Islet precursor cell (in vitro differentiated cells): ENCODE data around the gene FOXK1.
"Not testable (repeated sequence)": the region's sequence is repeated elsewhere in the genome, so short reads cannot be mapped to it uniquely, and the experiment has no call there.

ENCODE experiments used
- DNase-seq: peaks from one replicate; pipeline ENCODE4 v3.0.0-alpha.2; 2018

The FOXK1 gene

DNA sequence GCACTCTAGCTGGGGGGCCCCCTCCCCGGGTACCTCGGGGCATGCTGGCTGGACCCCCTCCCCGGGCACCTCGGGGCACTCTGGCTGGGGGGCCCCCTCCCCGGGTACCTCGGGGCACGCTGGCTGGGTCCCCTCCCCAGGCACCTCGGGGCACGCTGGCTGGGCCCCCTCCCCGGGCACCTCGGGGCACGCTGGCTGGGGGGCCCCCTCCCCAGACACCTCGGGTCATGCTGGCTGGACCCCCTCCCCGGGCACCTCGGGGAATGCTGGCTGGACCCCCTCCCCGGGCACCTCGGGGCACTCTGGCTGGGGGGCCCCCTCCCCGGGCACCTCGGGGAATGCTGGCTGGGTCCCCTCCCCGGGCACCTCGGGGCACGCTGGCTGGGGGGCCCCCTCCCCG lies 120.5 kb downstream of the FOXK1 start:
- not testable (repeated sequence) for DNase-seq

DNA sequence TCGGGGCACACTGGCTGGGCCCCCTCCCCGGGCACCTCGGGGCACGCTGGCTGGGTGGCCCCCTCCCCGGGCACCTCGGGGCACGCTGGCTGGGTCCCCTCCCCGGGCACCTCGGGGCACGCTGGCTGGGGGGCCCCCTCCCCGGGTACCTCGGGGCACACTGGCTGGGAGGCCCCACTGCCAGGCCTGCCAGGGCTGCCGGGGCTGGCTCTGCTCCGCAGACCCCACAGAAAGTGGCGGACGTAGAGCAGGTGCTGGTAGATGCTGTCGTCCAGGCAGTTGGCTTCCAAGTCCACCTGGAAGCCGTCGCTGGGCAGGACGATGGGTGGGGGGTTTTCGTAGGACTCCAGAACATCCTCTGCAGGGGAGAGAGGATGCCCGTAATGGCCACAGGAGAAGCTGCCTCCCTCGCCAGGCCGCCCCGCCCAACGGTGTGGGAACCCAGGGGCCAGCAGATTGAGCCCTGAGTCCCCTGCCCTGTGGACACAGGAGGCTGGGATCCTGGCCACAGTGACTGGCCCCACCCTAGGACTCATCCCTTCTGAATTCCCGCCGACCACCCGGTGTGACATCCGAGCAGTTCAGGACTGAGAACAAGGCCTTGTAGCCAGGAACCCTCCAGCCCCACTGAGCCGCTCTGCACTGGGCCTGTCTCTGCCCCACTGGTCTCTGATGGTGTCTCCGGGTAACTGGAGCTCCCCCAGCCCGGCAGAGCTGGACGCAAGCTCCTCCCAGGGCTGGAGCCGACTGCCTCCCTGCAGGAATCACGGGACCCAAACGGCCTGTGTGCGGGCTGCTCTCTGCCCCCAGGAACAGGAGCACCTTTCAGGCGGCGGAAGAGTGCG lies 121.5 kb downstream of the FOXK1 start:
- peak; percentile 72 for DNase-seq

GRCh38 chr7:4805110-4805983 lies 123.3 kb downstream of the FOXK1 start:
- no peak for DNase-seq

DNA sequence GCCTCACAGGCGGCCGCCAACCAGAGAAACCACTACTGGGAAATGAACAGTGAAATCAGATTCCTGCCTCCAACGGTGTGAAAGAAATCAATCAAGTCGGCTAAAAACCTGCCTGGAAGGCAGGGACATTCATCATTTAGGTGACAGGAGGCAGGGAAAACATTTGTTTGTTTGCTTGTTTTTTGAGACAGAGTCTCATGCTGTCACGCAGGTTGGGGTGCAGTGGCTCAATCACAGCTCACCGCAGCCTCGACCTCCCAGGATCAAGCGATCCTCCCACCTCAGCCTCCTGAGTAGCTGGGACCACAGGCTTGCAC lies 123.8 kb downstream of the FOXK1 start:
- DNase-seq = no peak

- DNase-seq = no peak
Observed at GRCh38 chr7:4806983-4807597, 125.0 kb downstream of the FOXK1 start.

GRCh38 chr7:4807598-4808016 lies 125.5 kb downstream of the FOXK1 start:
- no peak for DNase-seq

DNA sequence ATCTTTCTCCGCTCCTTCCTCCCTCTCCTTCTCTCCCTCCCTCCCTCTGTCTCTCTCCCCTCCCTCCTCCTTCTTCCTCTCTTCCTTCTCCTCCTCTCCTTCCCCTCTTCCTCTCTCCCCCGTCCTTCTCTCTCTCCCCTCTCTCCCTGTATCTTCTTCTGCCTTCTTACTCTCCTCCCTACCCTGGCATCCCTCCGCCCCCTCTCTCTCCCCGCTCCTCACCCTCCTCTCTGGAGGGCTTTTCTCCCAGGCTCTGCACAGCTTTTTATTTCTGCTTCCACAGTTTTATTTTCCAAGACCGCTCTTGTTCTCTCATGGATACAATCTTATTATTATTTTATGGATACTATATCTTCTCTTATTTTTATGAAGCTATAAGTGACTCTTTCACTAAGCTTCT lies 125.9 kb downstream of the FOXK1 start:
- no peak for DNase-seq

- no peak for DNase-seq
Observed at GRCh38 chr7:4808565-4808964, 126.5 kb downstream of the FOXK1 start.

DNA sequence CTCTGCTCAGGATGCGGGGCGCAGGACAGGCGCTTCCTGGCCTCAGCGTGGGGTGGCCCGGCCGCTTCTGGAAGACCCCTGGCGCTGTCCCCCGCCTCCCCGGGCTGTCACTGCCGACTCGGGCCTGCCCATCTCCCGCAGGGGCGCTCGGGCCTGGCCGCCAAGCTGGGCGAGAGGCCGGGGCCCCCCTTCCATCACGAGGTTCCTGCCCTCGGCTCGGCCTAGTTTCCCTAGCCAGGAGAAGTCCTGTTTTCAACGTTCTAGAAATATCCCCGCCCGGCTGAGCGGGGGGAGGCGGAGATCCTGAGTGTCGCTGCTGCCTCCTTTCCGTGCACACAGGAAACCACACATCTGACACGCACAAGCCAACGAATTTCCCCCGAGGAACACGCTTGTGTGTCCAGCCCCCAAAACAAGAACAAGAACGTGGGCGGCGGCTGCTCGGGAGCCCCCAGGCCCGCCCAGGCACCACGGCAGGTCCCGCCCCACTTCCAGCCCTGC lies 127.0 kb downstream of the FOXK1 start:
- DNase-seq = no peak

GRCh38 chr7:4809666-4810065 lies 127.6 kb downstream of the FOXK1 start:
- no peak for DNase-seq

DNA sequence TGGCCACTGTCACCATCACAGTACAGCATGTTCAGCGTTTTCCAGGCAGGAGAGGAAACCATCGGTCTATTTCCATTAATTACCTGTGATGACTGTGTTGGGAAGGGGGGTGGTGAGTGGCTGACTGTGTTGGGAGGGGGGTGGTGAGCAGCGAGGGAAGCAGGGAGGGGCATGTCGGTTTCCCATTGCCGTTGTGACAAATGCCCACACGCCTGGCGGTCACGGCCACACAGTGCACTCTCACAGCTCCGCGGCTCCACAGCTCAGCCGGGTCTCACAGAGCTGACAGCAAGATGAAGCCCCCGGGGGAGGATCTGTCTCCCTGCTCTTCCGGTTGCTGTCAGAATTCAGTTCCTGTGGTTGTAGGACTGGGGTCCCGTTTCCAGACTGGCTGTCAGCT lies 132.3 kb downstream of the FOXK1 start:
- DNase-seq = no peak

DNA sequence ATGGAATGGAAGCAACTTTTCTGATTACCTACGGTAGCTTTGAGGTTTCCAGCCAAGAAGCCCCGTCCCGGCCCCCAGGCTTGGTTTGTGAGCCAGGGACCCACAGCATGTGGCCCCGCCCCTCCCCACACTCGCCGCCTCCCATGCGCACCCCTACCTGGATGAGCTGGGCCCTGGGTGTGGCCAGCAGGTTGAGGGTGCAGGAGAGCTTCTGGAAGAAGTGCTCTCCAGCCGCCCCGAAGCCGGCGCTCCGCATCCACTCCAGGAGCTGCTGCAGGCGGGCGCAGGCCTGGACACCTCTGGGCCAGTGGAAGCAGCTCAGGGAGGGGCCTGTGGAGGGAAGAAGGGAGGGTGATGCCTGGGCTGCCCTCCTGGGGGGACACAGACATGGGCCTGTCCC lies 133.0 kb downstream of the FOXK1 start:
- DNase-seq = no peak

DNA sequence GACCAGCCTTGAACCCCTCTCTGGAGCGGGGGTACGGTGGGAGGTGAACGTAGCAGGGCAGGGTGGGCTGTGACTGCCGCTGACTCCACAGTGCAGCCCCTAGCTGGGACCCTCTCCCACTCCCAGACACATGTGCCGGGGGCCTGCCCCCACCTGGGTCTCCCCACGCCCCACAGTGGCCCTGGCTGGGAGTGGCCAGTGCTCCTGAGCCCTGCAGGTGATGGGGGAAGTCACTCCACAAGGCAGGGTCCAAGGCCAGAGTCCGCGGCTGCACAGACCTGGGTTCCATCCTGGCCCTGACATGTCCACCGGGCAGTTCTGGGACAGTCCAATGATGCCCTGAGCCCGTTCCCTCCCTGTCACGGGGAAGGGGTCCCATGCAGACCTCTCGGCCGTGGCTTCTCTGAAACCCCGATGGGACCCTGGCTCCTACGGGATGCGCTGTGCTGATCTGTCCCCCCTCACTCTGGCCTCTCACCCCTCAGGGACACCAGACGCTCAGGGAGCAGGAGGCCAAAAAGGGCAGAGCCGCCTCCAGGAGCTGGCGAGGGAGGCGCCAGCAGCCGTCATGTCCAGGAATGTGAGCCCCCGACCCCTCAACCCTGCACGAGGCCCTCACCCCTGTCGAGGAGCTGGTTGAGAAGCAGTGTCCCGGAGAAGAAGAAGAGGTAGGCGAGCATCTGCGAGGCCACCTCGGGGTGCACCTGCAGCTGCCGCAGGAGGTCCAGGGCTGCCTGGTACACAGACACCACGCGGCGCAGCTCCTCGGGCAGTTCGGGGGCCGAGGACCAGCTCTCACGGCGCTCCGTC lies 133.7 kb downstream of the FOXK1 start:
- no peak for DNase-seq

DNA sequence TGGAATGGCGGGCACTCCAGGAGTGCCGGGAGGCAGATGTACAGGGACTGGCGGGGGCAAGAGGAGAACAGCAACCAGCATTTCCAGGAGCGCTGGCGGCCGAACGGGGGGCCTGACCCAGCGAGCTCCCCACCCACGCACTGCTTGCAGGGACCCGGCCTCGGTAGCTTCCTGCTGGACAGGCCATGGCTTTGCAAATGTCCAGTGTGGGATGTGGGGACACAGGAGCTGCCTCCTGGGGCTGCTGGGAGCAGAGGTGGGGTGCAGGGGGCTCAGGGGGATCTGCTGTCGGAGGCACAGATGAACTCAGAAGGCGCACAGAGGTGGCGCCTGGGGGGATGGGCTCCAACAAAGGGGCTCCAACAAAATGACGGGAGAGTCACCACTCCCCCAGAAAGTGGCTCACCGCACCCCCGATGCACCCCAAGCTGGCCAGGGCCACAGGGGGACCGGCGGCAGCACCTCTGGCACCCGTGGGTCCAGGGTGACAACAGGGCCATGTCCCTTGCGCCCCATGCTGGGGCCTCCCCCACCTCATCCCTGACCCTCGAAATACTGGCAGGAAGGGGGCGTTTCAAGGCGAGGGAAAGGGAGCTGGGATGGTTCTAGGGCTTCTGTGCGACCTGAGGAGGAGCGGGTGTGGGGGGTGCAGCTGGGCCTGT lies 134.5 kb downstream of the FOXK1 start:
- DNase-seq = no peak

- DNase-seq = no peak
Observed at GRCh38 chr7:4817178-4817901, 135.2 kb downstream of the FOXK1 start.

DNA sequence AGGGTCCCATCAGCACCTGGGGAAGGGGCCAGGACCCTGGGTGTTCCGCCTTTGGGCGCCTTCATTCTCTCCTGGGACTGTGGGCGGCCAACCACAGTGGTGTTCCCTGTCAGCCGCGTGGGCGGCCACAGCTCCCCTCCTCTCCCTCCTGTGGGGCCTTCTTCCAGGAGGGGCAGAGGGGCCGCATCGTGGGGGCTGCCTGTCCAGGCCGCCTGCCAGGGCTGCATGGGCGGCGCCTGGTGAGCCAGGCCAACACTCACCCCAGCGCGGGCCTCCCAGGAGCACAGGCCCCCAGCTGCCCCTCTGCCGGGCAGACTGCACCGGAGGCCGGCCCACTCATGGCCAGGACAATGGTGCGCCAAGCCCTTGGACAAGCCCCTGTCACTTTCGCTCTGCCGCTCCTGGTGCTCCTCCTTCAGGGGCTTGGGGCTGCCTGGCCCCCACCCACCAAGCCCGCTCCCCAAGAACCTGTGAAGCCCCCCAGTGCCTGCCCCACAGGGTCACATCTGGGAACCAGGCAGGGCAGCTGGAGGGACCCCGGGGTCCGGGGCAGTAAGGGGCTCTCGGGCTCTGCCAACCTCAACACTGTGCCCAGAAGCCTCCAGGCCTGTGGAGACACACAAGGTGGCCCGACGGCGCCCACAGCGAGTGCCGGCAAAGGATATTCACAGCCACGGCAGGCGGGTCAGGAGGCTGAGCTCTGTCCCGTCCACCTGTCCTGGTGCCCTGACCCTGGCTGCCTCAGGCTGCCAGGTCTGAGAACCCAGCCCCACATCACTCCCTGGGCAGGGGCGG lies 136.1 kb downstream of the FOXK1 start:
- DNase-seq = no peak

- DNase-seq = no peak
Observed at GRCh38 chr7:4819560-4820404, 137.7 kb downstream of the FOXK1 start.

- DNase-seq = no peak
Observed at GRCh38 chr7:4820405-4820966, 138.4 kb downstream of the FOXK1 start.
